ENCODE data around the gene UBE3D. TPM values are rescaled to one million over a fixed set of nuclear protein-coding genes. Genes with fewer than 3 reads are reported as not detected.

UBE3D gene
- total RNA-seq, 1 donor from 2014 or later = 0.21 TPM

DNA sequence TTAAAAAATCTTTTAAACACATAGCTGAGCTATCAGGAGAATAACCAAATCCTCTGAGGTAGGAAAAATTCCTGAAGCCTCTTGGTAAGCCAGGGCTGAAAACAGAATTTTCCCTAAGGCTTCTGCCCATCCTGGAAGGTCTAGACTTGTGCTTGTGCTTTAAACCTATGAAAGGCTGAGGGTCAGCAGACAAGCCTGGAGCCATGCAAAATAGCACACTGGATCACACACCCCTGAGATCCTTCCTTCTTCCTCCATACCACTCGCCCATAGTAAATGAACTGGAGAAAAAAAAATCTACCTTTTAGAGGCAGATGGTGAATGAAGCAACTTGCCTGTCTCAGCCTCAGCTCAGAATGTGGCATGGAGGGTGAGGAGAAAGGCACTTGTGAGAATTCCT is 144.4 kb downstream of the UBE3D start:
- Histone ChIP-seq H3K27ac (no peak overlapping the region), H3K9me3 (no peaks in the 10 kb centered on the region), H3K36me3 (no peaks in the 10 kb centered on the region), H3K27me3 (no peaks in the 10 kb centered on the region), H3K4me3 (no peak overlapping the region), H3K4me1 (no peaks in the 10 kb centered on the region)
- intact Hi-C loops (cut with DNase I) = no loop called here
- TF ChIP-seq, protein P1, sequence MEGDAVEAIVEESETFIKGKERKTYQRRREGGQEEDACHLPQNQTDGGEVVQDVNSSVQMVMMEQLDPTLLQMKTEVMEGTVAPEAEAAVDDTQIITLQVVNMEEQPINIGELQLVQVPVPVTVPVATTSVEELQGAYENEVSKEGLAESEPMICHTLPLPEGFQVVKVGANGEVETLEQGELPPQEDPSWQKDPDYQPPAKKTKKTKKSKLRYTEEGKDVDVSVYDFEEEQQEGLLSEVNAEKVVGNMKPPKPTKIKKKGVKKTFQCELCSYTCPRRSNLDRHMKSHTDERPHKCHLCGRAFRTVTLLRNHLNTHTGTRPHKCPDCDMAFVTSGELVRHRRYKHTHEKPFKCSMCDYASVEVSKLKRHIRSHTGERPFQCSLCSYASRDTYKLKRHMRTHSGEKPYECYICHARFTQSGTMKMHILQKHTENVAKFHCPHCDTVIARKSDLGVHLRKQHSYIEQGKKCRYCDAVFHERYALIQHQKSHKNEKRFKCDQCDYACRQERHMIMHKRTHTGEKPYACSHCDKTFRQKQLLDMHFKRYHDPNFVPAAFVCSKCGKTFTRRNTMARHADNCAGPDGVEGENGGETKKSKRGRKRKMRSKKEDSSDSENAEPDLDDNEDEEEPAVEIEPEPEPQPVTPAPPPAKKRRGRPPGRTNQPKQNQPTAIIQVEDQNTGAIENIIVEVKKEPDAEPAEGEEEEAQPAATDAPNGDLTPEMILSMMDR (IDR thresholded peaks at IDR 0.05) = no peak
- no peak for DNase-seq (ENCODE audit: low spot score in 2 of 2)

DNA sequence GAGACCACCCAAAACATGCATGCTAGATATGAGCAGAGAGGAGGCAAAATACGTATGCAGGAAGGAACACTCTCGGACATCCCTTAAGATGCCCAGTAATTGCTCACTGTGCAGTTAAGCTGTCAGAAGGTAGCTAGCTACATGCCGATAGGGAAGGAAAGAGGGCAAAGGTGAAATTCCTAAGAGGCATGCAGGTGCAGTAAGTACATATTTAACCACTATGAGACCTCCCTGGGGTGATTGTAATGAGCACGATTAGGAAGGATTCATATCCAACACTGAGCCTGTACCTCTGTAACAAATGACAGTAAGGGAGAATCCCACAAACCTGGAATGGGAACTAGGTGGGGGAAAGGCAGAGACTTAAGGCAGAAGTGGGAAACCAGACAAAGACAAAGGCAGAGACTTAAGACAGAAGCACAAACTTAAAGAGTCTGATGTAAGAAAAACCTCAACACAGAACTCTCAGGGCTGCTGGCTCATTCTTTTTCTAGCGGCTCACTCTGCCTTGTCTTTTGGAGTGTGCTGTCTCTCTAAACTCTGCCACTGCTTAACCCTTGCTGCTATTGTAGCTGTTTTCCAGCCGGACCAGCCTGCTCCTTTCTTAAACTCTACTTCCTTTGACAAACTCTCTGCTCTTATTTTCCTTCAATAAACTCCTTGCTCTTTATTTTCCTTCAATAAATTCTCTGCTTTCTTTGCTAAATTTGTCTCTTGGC is 148.1 kb downstream of the UBE3D start:
- TF ChIP-seq, protein P1 (IDR thresholded peaks at IDR 0.05) = no peak
- Histone ChIP-seq H3K27me3 (no peaks in the 10 kb centered on the region), H3K9me3 (no peaks in the 10 kb centered on the region), H3K36me3 (no peaks in the 10 kb centered on the region), H3K27ac (no peak overlapping the region), H3K4me1 (no peaks in the 10 kb centered on the region), H3K4me3 (no peak overlapping the region)
- intact Hi-C loops (cut with DNase I) = no loop called here
- no peak for DNase-seq (ENCODE audit: low spot score in 2 of 2)

DNA sequence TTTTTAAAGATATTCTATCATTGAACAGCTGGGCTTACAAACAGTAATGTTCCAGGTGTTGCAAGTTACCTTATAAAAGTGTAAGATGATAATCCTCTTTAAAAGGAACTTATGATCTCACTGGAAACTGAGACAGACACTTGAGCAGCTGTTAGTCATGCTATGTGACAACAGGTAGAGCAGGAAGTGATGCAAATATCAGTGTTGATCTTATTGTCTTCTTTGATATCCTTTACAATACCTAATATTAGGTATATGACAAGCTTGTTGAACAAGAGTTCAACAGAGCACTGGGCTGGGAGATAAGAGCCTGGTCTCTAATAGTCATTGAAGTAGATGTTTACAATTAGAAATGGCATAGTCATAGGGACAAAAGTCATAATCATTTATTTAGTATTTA is 150.0 kb downstream of the UBE3D start:
- no peak overlapping the region for H3K27ac ChIP-seq
- TF ChIP-seq, protein P1 (IDR thresholded peaks at IDR 0.05) = no peak
- no peak for DNase-seq (ENCODE audit: low spot score in 2 of 2)
- H3K36me3 ChIP-seq = no peaks in the 10 kb centered on the region
- H3K4me3 ChIP-seq = no peak overlapping the region
- intact Hi-C loops (cut with DNase I) = no loop called here
- no peaks in the 10 kb centered on the region for H3K4me1 ChIP-seq
- no peaks in the 10 kb centered on the region for H3K9me3 ChIP-seq
- no peaks in the 10 kb centered on the region for H3K27me3 ChIP-seq

DNA sequence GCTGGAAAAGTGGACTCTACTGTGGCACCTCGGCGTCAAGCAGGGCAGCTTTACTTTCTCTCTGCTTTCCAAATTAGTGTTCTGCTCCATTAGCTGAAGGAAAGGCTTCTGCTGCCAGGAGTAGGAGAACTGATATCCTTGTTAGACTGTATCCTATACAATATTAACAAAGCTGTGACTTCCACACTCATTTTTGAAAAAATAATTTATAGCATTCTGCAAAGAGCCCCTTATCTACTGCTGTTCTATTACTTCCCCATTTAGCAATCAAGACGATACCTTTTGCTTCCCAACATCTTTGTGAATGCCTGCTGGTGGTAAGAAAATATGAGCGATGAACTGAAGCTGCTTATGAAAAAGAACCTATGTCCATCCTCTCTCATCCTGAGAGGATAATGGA is 151.1 kb downstream of the UBE3D start:
- no peaks in the 10 kb centered on the region for H3K4me1 ChIP-seq
- H3K36me3 ChIP-seq = no peaks in the 10 kb centered on the region
- H3K27ac ChIP-seq = no peak overlapping the region
- no peaks in the 10 kb centered on the region for H3K9me3 ChIP-seq
- DNase-seq (ENCODE audit: low spot score in 2 of 2) = no peak
- no peaks in the 10 kb centered on the region for H3K27me3 ChIP-seq
- intact Hi-C loops (cut with DNase I) = no loop called here
- TF ChIP-seq, protein P1 (IDR thresholded peaks at IDR 0.05) = no peak
- H3K4me3 ChIP-seq = no peak overlapping the region

DNA sequence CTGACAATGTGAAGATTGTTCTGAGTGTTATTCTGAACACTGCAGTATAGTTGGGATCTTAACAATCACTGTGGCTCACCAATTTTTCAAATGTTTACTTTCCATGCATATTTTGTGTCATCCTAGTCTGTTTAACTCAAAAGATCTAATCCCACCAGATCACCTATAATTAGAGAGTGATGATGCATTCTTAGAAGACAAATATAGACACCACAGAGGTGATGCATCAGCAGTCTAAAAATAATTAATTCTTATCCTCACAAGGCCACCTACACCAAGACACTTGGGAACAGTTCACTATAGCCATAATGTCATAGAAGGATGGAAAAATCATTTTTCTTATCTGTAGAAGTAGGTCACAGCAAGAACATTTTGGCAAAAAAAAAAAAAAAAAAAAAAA is 154.8 kb downstream of the UBE3D start:
- H3K4me1 ChIP-seq = no peaks in the 10 kb centered on the region
- no peaks in the 10 kb centered on the region for H3K9me3 ChIP-seq
- intact Hi-C loops (cut with DNase I) = no loop called here
- no peak overlapping the region for H3K4me3 ChIP-seq
- DNase-seq (ENCODE audit: low spot score in 2 of 2) = no peak
- H3K36me3 ChIP-seq = no peaks in the 10 kb centered on the region
- H3K27me3 ChIP-seq = no peaks in the 10 kb centered on the region
- TF ChIP-seq, protein P1 (IDR thresholded peaks at IDR 0.05) = no peak
- H3K27ac ChIP-seq = no peak overlapping the region

DNA sequence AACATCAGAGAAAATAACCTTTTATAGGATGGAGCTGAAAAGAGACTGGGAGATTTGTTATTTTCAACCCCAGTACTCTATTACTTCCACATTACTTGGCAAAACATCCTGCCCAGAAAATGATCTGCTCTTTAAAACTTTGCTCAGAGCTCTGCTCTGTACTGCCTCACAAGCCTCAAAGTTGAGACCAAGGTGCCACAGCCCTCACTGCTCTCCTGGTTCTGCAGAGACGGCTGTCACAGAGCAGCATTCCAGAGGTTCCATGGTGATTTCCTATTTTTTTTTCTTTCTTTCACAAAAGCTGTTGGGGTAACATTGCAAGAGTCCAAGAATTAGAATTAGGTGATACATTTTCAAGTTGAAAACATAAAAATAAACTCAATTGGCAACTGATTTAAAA is 155.2 kb downstream of the UBE3D start:
- H3K4me1 ChIP-seq = no peaks in the 10 kb centered on the region
- TF ChIP-seq, protein P1 (IDR thresholded peaks at IDR 0.05) = no peak
- intact Hi-C loops (cut with DNase I) = no loop called here
- H3K27me3 ChIP-seq = no peaks in the 10 kb centered on the region
- H3K36me3 ChIP-seq = no peaks in the 10 kb centered on the region
- H3K27ac ChIP-seq = no peak overlapping the region
- no peak for DNase-seq (ENCODE audit: low spot score in 2 of 2)
- H3K4me3 ChIP-seq = no peak overlapping the region
- H3K9me3 ChIP-seq = no peaks in the 10 kb centered on the region

Data from ascending aorta (tissue), 2 donors.